NOMO-1 treated with DMSO at 0.1 percent for 48 hours (cell line): ENCODE data around the gene PIGV.
"Not testable (repeated sequence)": the region's sequence is repeated elsewhere in the genome, so short reads cannot be mapped to it uniquely, and the experiment has no call there.

Source experiments
- DNase-seq: peaks from one replicate; lab custom pipeline; 2025; ENCODE audit not compliant: unreplicated experiment; lab: John Stamatoyannopoulos, UW

Gene PIGV

DNA sequence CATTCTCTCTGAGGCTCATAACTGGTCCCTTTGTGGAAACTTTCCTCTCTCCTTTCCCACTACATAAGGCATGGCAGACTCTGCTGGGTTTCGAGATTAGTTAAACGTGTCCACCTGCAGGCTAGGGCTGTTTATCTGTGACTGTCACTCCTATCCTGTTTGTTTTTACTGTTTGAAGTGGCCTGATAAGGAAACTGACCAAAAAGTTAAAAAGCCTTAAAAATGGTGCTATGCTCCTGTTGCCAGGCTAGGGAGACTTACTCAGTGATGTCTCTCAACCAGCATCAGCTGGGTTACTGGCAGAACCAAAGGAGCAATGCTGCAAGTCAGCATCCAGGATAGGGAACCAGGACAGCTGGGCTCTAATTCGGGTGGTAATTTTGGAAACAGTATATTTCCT, 3.9 kb downstream of the PIGV start:
- no peak for DNase-seq

DNA sequence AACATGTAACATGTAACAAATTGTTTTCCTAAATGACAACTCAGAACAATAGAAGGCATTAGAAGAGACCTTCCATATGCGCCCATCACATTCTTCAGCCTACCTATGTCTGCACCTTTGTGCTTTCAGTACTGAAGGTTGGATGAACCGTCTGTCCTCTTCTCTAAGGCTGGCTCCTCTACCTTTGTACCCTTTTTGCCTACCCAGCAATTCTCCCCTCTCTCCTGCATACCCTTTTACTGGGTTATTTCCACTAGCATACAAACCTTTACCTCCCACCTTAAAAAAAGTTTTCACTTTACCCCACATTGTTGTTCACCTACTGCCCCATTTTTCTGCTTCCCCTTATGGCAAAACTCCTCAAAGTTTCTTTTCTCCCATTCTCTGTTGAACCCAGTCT, 5.2 kb downstream of the PIGV start:
- no peak for DNase-seq

DNA sequence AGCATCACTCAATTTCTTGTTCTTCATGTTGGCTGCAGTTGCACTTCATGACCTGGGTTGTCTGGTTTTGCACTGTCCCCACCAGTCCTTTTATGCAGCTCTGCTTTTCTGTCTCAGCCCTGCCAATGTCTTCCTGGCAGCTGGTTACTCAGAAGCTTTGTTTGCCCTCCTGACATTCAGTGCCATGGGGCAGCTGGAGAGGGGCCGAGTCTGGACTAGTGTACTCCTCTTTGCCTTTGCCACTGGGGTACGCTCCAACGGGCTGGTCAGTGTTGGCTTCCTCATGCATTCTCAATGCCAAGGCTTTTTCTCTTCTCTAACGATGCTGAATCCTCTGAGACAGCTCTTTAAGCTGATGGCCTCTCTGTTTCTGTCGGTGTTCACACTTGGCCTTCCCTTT, 6.6 kb downstream of the PIGV start:
- DNase-seq = no peak

DNA sequence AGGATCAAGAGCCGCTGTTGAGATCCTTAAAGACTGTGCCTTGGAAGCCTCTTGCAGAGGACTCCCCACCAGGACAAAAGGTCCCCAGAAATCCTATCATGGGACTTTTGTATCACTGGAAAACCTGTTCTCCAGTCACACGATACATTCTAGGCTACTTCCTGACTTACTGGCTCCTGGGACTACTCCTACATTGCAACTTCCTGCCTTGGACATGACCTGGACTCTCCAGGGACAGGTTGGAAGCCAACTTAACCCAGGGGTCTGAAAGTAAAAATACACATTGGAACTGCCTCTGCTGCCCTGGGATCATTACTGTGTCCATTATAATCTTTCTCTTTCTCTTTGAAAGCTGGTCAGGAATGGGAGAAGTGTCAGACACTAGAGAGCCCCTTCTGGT, 9.9 kb downstream of the PIGV start:
- no peak for DNase-seq

DNA sequence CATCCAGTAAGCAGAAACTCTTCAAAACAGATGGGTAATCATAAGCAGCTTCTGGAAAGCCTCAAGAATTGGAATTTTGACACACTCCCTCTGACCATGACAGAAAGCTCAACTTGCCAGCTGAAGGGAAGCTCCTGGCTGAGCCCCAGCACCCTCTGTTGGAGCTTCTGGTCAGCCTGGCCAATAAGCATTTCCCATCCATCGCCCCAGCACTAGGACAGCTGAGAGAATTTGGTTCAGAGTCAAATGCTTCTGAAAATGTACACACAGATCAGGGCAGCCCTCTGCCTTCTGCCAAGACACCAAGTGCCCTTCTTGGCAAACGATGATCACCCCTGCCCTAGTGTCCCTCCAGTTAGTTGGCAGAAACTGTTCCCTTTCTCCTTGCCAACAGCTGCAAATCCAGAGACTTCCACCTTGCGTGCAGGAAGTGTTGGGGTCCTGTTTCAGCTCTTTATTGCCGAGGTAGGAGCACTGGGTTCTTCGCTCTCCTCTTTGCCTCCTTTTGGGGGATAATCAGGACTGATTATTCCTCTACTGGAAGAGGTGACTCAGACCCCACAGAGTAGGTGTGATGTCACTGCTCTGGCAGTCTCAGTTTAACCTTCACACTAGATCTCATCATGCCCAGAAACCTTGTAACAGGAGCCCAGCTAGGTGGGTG, 11.9 kb downstream of the PIGV start:
- DNase-seq = no peak

DNA sequence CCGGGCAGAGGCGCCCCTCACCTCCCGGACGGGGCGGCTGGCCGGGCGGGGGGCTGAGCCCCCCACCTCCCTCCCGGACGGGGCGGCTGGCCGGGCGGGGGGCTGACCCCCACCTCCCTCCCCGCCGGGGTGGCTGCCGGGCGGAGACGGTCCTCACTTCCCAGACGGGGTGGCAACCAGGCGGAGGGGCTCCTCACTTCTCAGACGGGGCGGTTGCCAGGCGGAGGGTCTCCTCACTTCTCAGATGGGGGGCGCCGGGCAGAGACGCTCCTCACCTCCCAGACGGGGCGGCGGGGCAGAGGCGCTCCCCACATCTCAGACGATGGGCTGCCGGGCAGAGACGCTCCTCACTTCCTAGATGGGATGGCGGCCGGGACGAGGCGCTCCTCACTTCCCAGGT, 16.2 kb downstream of the PIGV start:
- DNase-seq = not testable (repeated sequence)

DNA sequence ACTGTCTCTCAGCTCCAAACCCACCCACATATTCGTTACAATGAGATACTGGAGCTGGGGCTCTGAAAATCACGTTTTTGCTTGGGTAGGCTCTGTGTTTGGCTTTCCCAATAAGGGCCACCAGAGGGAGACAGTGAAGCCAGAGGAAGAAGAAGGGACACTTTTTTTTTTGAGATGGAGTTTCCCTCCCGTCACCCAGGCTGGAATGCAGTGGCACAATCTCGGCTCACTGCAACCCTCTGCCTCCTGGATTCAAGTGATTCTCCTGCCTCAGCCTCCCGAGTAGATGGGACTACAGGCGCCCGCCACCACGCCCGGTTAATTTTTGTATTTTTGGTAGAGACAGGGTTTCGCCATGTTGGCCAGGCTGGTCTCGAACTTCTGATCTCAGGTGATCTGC, 22.4 kb downstream of the PIGV start:
- DNase-seq = peak; percentile 61

DNA sequence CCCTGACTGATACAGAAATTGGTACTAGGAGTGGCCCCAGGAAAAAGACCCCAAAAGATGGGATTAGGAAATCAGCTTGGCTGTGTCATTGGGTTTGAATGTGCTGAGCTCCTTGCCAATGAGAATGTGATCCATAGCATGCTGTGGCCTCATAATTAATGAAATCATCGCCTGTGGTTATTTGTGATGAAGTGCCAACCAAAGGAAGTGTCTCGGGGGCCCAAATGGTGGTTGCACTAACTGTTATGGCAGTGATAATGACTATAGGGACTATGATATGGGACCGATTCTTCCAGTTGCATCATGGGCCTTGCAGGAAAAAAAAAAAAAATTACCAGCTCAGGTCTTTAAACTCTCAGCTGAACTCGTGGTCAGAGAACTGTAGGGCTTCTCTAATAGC, 23.3 kb downstream of the PIGV start:
- DNase-seq = peak; percentile 21

DNA sequence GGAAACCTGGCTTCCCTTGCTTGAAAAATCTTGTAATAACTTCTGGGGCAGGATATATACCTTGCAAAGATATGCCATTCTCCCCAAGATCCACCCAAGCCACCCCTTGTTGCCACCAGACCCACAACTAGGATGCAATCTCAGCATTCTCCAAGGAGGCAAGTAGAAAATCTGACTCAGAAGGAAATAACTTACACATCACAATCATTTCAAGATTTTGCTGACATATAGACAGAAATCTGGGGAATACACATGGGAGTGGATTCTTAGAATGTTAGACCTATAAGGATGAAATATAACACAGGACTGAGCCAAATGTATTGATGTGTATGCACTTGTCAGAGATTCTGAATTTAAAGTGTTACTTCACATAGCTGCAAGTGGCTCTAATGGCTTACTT, 24.0 kb downstream of the PIGV start:
- DNase-seq = no peak

DNA sequence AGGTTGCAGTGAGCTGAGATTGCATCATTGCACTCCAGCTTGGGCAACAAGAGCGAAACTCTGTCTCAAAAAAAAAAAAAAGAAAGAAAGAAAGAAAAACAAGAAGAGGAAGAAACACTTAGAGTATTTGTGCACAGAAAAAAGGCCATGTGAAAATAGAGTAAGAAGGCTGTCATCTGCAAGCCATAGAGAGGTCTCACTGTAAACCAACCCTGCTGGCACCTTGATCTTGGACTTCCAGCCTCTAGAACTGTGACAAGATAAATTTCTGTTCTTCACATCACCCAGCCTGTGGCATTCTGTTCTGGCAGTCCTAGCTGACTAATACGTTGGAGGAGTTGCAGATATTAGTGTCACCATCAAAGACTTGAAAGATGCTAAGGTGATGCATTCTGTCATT, 26.6 kb downstream of the PIGV start:
- DNase-seq = peak; percentile 25

DNA sequence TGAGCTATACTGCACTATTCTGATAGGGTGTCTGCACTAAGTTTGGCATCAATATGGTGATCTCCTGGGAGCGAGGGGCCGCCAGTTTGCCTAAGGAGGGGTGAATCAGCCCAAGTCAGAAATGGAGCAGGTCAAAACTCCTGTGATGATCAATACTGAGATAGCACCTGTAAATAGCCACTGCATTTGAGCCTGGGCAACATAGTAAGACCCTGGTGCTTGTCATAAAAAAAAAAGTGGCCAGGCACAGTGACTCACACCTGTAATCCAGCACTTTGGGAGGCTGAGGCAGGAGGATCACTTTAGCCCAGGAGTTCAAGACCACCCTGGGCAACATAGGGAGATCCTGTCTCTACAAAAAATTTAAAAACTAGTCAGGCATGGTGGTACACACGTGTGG, 27.1 kb downstream of the PIGV start:
- DNase-seq = no peak

DNA sequence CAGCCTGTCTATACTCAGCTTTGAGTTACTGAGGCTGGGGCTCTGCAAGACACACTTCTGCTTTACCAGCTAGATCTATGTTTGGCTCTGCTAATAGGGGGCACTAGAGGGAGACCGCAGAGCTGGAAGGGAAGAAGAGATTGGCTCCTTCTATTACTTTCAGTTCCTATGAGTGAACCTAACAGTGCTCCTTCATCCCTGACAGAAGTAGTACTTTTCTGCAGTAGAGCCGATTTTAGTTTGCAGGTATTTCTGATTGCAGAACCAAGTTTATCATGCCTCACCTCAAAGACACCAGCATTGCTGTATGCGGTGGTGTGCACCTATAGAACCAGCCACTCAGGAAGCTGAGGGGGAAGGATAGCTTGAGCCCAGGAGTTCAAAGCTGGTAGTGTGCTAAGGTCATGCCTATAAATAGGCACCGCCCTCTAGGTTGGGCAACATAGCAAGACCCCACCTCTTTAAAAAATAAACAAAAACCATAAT, 33.1 kb downstream of the PIGV start:
- peak; percentile 99 for DNase-seq

DNA sequence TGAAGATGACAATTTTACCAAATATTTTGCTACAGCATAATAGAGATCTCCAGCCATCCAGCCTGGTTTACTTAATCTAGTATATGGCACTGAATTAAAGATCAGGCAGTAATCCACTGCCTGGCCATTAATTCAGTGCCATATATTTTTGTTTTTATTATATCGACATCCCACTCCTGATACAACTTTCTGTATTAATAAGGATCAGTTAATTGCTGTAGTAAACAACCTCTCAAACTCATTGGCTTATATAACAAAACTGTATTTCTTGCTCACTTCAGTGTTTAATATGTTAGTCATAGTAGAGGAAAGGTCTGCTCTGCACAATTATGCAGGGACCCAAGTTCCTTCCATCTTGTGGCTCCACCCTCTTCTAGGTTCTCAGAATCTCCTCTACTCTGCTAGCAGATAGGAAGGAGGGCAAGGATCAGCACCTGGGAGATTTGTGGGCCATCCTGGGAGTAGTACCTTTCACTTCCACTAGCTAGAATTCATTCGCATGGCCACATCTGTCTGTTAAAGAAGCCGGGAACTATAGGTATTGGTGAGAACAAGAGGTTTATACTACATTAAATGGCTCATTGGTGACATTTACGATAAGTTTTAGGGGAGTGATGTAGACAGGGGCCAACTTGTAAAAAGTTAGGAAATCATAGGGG, 35.1 kb downstream of the PIGV start:
- no peak for DNase-seq

DNA sequence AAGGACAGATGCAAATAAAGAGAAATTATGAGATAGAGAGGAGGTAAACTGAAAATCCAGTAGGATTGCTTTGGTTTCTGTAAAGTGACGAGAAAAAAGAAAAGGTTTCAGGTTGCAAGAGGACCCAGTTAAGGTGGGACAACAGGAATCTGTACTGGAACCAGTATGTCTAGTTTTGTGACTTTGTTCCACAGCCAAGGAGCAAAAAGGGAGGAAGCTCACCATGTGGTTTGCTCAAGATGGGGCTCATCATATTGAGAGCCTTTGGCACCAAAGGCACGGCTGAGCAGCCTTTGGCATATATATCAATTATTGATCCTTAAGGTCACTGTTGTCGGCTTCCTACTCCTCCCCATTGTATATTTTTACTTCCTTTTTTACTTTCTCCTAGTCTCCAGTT, 37.0 kb downstream of the PIGV start:
- no peak for DNase-seq

DNA sequence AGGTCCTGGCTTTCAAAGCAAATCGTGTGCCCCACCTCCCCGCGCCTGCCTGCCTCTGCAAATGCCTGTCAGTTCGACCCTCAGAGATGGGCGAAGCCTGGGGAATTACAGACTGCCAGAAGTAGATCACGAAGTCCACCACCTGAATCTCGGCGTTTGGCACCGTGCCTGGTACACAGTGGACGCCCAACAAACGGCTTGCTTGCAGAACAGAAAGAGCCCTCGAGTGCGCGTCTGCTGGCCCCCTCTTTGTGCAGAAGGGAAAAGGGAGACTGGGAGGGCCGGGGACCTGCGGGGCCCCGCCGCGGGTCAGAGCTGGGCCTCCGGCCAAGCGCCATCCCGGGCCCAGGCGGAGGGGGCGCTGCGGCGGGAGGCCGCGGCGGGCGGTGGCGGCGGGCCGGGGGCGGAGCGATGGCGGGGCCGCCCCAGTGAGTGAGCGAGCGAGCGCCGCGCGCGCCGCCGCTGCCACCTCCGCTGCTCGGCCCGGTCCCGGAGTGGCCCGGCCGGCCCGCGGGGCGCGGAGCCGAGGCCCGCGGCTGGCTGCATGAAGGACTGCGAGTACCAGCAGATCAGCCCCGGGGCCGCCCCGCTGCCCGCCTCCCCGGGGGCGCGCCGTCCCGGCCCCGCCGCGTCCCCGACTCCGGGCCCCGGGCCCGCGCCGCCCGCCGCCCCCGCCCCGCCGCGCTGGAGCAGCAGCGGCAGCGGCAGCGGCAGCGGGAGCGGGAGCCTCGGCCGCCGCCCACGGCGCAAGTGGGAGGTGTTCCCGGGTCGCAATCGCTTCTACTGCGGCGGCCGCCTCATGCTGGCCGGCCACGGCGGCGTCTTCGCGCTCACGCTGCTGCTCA, 38.7 kb downstream of the PIGV start, which contains the start of gene ZDHHC18:
ZDHHC18 (plus strand) TSS at position 428 of the 845 bp plus-strand sequence; CDS start at position 545, 117 bp downstream.
- peak; percentile 28 for DNase-seq

DNA sequence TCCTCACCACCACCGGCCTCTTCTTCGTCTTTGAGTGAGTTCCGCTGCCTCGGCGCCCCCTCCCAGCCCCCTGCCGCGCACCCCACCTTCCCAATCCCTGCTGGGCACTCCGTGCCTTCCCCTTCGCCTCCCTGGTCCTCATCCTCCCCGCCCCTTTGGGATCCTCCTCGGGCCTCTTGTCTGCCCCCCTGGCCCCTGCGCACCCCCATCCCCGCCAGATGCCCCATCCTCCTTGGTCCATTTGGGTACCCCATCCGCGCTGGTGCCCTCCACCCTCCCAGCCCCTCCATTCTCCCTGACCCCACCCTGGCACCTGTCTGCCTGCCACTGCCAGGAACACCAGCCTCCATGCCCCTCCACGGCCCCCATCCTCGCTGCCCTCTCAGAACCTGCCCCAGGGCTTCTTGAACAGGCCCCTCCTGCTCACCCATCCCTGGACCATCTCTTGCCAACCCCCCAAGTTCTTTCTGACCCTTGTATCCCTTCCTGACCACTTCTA, 39.4 kb downstream of the PIGV start:
- no peak for DNase-seq

DNA sequence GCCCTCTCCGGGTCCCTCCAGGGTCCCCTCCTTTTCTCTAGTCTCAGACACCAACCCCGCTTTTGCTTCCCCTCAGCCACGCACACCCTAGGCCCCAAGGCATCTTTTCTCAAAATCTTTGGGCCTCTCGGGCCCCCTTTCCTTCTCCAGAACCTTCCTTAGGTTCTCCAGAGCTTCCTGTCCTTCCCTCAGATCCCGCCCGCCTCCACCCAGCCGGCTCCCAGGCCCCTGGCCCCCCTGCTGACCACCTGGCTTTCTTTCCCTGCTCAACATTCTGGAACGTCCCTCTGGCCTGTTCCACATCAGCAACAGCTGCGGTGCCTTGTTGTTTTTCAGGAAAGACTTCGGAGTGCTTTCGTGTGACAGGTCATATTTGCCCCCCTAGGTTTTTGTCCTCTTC, 39.9 kb downstream of the PIGV start:
- no peak for DNase-seq

DNA sequence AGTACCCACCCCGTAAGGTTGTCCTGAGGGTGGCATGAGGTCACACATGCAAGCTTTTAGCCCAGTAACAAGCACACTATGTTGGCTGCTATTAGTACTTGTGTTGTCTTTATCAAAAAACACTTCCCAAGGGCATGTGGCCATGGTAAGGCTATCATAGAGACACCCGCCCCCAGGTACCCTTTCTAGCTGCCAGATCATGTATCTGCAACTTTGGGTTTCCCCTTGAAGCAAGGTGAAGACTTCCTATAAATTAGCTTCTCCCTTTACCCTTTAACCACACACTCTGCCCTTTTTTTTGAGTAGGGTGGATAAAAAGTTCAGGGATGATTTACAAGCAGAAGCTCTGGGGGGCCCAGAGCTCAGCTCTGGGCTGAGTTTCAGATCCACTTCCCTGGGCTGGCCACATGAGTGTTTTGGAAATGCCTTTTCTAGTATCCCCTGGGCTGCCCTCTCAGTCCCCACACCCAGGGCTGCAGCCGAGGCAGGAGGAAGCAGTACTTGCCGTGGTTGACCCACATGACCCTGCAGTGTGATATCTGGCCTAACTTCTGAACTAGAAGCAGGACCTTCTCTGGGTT, 40.8 kb downstream of the PIGV start:
- peak; percentile 73 for DNase-seq

DNA sequence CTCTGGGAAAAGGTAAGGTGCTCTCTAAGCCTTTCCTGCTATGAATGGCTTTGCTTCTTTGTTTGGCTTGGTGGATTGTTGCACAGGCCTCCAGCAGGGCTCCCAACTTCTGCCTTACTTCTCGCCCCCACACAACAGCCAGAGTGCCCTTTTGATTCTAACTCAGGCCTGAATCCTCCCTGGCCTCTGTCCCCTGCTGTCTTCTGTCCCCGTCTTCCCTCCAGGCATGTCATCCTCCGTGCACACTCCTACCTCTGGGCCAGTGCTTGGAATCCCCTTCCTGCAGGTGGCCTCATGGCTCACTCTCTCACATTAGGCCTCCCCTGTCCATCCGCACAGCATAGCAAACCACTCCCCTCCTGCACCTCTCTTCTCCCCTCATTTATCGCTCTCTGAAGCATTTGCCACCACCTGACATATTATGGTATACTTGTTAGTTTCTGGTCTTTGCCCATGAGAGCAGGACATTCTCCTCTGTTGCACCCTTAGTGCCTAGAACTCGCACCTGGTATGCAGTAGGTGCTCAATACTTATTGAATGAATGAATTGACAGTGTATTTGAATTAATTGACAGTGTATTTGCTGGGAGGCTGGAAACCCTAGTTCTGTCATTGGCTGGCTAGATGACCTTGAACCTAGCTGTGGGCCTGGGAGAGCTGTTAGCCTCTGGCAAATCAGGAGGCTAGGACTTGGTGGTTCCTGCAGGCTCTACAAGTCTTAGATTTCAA, 41.6 kb downstream of the PIGV start:
- DNase-seq = no peak

DNA sequence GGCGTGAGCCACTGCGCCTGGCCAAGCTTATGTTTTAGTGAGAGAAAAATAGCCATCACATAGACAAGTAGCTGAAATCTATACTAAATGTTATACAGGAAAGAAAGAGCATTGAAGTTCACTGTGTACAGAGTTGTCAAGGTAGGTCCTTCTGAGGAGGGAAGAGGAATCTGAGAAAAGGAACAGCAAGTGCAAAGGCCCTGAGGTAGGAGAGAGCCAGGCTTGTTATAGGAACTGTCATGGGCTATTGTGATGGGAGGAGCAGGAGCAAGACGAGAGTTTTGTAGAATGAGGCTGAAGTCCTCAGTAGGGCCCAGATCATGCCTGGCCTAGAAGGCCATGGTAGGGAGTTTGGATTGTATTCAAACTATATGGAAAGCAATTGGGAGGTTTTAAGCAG, 43.3 kb downstream of the PIGV start:
- no peak for DNase-seq
